Progenitor cell of endocrine pancreas (in vitro differentiated cells): Measurements from ENCODE around the gene NPTN. TPM values are rescaled to one million over a fixed set of nuclear protein-coding genes. Genes with fewer than 3 reads are reported as not detected.

Experiments
- DNase-seq: peaks from one replicate; pipeline ENCODE4 v3.0.0; 2021; ENCODE audit warnings: low spot score; ENCODE audit not compliant: unreplicated experiment
- H3K27ac Mint-ChIP-seq: 2 replicates; pipeline ENCODE4 v1.8.0; 2021; ENCODE audit warnings: mild to moderate bottlenecking, moderate library complexity, mixed read lengths
- H3K27me3 Mint-ChIP-seq: 2 replicates; pipeline ENCODE4 v1.8.0; 2021; ENCODE audit warnings: mixed read lengths
- H3K36me3 Mint-ChIP-seq: 2 replicates; pipeline ENCODE4 v1.8.0; 2022; ENCODE audit warnings: mixed read lengths; ENCODE audit not compliant: insufficient read depth
- H3K4me1 Mint-ChIP-seq: 2 replicates; pipeline ENCODE4 v1.8.0; 2021; ENCODE audit warnings: low read depth, mixed read lengths
- H3K4me3 Mint-ChIP-seq: 2 replicates; pipeline ENCODE4 v1.8.0; 2021; ENCODE audit warnings: low read depth, mild to moderate bottlenecking, moderate library complexity, mixed read lengths
- H3K9me3 Mint-ChIP-seq: 2 replicates; pipeline ENCODE4 v1.8.0; 2021; ENCODE audit warnings: low read depth, mixed read lengths
- CTCF ChIP-seq: fragments of 200-600 bp; sonication (generic); IDR thresholded peaks from one replicate; pipeline ENCODE4 v1.5.0; 2021; ENCODE audit warnings: antibody characterized with exemption, mild to moderate bottlenecking; ENCODE audit not compliant: unreplicated experiment
- total RNA-seq: library from RNA; stranded (reverse); gene quantifications from 2 replicates; pipeline ENCODE4 v1.2.1, GENCODE V29; 2021

NPTN gene
- total RNA-seq, 1 donor from 2014 or later = 81.1 TPM

GRCh38 chr15:73518180-73518862, 114.9 kb downstream of the NPTN start:
- Mint-ChIP-seq H3K36me3 (no peaks in the 10 kb centered on the region), H3K27me3 (no peaks in the 10 kb centered on the region), H3K4me1 (peaks cover 3% of the 10 kb centered on the region), H3K27ac (no peak overlapping the region), H3K9me3 (no peaks in the 10 kb centered on the region), H3K4me3 (no peak overlapping the region)
- no peak for DNase-seq
- TF ChIP-seq CTCF = no peak

GRCh38 chr15:73517566-73517965, 115.6 kb downstream of the NPTN start:
- Mint-ChIP-seq H3K4me3 (no peak overlapping the region), H3K36me3 (no peaks in the 10 kb centered on the region), H3K9me3 (no peaks in the 10 kb centered on the region), H3K27ac (no peak overlapping the region), H3K27me3 (no peaks in the 10 kb centered on the region), H3K4me1 (peaks cover 3% of the 10 kb centered on the region)
- no peak for TF ChIP-seq CTCF
- no peak for DNase-seq

- no peak for DNase-seq
- Mint-ChIP-seq H3K4me1 (peaks cover 3% of the 10 kb centered on the region), H3K27ac (no peak overlapping the region), H3K27me3 (no peaks in the 10 kb centered on the region), H3K9me3 (no peaks in the 10 kb centered on the region), H3K4me3 (no peak overlapping the region), H3K36me3 (no peaks in the 10 kb centered on the region)
- no peak for TF ChIP-seq CTCF
Measured at GRCh38 chr15:73515527-73515926, 117.7 kb downstream of the NPTN start.

Other genes starting within 250 kb of the NPTN start
- gene REC114, start 190.2 kb downstream of the NPTN start, total RNA-seq = not detected in 2 replicates
- 198 and 207 TPM in 2 replicates for gene CD276, start 51.0 kb upstream of the NPTN start, total RNA-seq
- gene INSYN1, start 120.0 kb upstream of the NPTN start, total RNA-seq = 3.7 and 4.5 TPM in 2 replicates
- gene TBC1D21, start 240.2 kb upstream of the NPTN start, total RNA-seq = not detected in 2 replicates